ENCODE data around the gene CDH23.

DNA sequence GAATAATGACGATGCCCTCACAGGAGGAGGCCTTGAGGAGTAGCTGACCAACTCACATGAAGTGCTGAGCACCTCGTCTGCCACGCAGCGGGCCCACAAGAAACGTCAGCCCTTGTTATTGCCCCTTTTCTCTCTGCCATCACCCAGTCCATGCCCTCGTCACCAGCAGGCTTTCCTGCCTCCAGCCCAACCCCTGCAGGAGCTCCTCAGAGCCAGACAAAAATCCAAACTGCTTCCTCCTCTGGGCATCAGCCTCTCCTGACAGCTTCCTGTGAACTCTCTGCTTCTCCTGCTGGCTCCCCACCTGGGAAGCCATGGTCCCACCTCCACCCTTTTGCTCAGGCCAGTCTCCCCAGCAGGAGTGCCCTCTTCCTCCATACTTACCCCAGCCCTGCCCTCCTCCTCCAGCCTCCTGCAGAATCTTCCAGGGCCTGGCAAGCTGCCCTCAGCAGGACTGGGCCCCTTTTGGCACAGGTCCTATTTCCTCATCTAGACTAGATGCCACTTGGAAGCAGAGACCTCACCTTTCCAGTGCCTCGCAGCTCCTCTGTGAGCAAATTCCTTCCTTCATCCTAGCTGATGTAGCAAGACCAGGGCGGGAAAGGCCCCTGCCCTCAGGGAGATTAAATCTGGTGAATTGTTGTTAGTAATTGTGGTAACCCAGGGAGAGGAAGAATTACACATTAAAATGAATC is 207.8 kb downstream of the CDH23 start:
- TF ChIP-seq, protein P1, sequence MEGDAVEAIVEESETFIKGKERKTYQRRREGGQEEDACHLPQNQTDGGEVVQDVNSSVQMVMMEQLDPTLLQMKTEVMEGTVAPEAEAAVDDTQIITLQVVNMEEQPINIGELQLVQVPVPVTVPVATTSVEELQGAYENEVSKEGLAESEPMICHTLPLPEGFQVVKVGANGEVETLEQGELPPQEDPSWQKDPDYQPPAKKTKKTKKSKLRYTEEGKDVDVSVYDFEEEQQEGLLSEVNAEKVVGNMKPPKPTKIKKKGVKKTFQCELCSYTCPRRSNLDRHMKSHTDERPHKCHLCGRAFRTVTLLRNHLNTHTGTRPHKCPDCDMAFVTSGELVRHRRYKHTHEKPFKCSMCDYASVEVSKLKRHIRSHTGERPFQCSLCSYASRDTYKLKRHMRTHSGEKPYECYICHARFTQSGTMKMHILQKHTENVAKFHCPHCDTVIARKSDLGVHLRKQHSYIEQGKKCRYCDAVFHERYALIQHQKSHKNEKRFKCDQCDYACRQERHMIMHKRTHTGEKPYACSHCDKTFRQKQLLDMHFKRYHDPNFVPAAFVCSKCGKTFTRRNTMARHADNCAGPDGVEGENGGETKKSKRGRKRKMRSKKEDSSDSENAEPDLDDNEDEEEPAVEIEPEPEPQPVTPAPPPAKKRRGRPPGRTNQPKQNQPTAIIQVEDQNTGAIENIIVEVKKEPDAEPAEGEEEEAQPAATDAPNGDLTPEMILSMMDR (IDR thresholded peaks at IDR 0.05): no peak
- TF ChIP-seq POLR2AphosphoS5 (IDR thresholded peaks at IDR 0.05; ENCODE audit: insufficient read depth in 1 of 2, low read depth in 1 of 2): no peak

All from vagina (tissue), 2 donors.